K562 (cell line): ENCODE measurements around the gene CCNT2. TPM values are rescaled to one million over a fixed set of nuclear protein-coding genes. Genes with fewer than 3 reads are reported as not detected.

Experiments used
- ASH1L ChIP-seq: fragments of 450-650 bp; IDR thresholded peaks from 2 replicates; pipeline ENCODE4 v1.6.1; 2018; ENCODE audit warnings: borderline replicate concordance, mild to moderate bottlenecking, low read depth; ENCODE audit not compliant: partially characterized antibody
- BACH1 ChIP-seq: fragments of 200-800 bp; sonication (Bioruptor generic); IDR thresholded peaks from 2 replicates; pipeline ENCODE4 v1.6.1; 2016; ENCODE audit warnings: missing genetic modification characterization, missing compliant biosample characterization
- FUS ChIP-seq: fragments of 200-400 bp; formaldehyde crosslinking; optimal IDR thresholded peaks from 2 replicates; pipeline ENCODE3; 2017; ENCODE audit warnings: low read depth, low read length
- HMGN3 ChIP-seq: IDR thresholded peaks from 2 replicates; pipeline ENCODE4 v1.6.1; 2011; ENCODE audit warnings: borderline replicate concordance, low read depth, mild to moderate bottlenecking, mixed read lengths, low read length; ENCODE audit not compliant: insufficient read length; ENCODE audit errors: extremely low read depth
- MXI1 ChIP-seq: IDR thresholded peaks from 2 replicates; pipeline ENCODE4 v1.6.1; 2011; ENCODE audit warnings: low read depth, mild to moderate bottlenecking, improper control_type of control experiment, low read length
- RUNX1 ChIP-seq: sonication (generic); IDR thresholded peaks from 2 replicates; pipeline ENCODE4 v1.6.1; 2016; ENCODE audit warnings: antibody characterized with exemption, low read depth
- SRSF3 ChIP-seq: fragments of 200-400 bp; formaldehyde crosslinking; IDR thresholded peaks from 2 replicates; pipeline ENCODE4 v1.6.1; 2016; ENCODE audit warnings: mild to moderate bottlenecking, low read length, moderate library complexity; ENCODE audit not compliant: insufficient read depth
- TCF7L2 ChIP-seq: fragments of 150-350 bp; IDR thresholded peaks from 2 replicates; pipeline ENCODE4 v1.6.1; 2016; ENCODE audit warnings: low read depth, mild to moderate bottlenecking, low read length, moderate library complexity
- TSC22D4 ChIP-seq: fragments of 450-650 bp; IDR thresholded peaks from 2 replicates; pipeline ENCODE4 v1.6.1; 2016; ENCODE audit warnings: missing genetic modification characterization, missing biosample characterization, control low read depth
- ZNF583 ChIP-seq: fragments of 250-450 bp; sonication (Bioruptor Pico); IDR thresholded peaks from 2 replicates; pipeline ENCODE4 v1.4.0; 2020
- polyA plus RNA-seq, 8 experiments: library from polyadenylated mRNA; depleted of rRNA in 4 of 8; stranded (reverse) in 5 of 8; unstranded in 3 of 8; fragments of >200 nt; fragmentation: Nextera tagmentation in 2 of 8; fragmentation: Illumina TruSeq in 1 of 8; extraction: Ambion mirVana in 2 of 8; extraction: Trizol in 1 of 8; gene quantifications; 2 replicates each; pipeline versions ENCODE4 v1.2.1 to v1.2.3, GENCODE V29; 2011 to 2014; ENCODE audit warnings: inconsistent platforms in 1 of 8, missing spikeins in 1 of 8
- total RNA-seq, 7 experiments: library from RNA; depleted of rRNA in 6 of 7; stranded (reverse); fragments of >200 nt in 6 of 7; fragmentation: Illumina TruSeq in 2 of 7; extraction: Trizol in 2 of 7; gene quantifications; 2 replicates each; pipeline versions ENCODE4 v1.2.1 to v1.2.3, GENCODE V29; 2011 to 2021; ENCODE audit warnings: low replicate concordance in 1 of 7
- TF ChIP-seq, protein P1 (sequence below), 2 experiments: fragments of 450-650 bp in 1 of 2; IDR thresholded peaks; 2 replicates each; pipeline ENCODE4 v1.6.1; 2011 to 2017; ENCODE audit warnings: low read depth in 2 of 2, antibody characterized with exemption in 1 of 2, borderline replicate concordance in 1 of 2, low read length in 1 of 2, mild to moderate bottlenecking in 1 of 2, mixed read lengths in 1 of 2; ENCODE audit not compliant: control insufficient read depth in 1 of 2
- TF ChIP-seq, protein P2 (sequence below): sonication (generic); formaldehyde crosslinking; IDR thresholded peaks from 2 replicates; pipeline ENCODE4 v1.8.0; 2023; ENCODE audit warnings: mild to moderate bottlenecking, missing genetic modification reagents
- TF ChIP-seq, protein P3 (sequence below): fragments of 250-450 bp; sonication (Bioruptor Pico); IDR thresholded peaks from 2 replicates; pipeline ENCODE4 v1.6.1; 2021; ENCODE audit warnings: mild to moderate bottlenecking
- TF ChIP-seq, protein P4 (sequence below): fragments of 250-450 bp; sonication (Bioruptor Pico); IDR thresholded peaks from 2 replicates; pipeline ENCODE4 v1.5.0; 2020; ENCODE audit warnings: mild to moderate bottlenecking, borderline replicate concordance
- TF ChIP-seq, protein P5 (sequence below): fragments of 250-450 bp; sonication (Bioruptor Pico); IDR thresholded peaks from 2 replicates; pipeline ENCODE4 v1.4.0; 2020; ENCODE audit warnings: mild to moderate bottlenecking, moderate library complexity, borderline replicate concordance

The CCNT2 gene
- total and polyA plus RNA-seq, 9 of the 15 experiments (the other 6 are each of a cell fraction or from before 2014, with no cell fraction given) = 12.6 to 30.0 (median 22.7) TPM

DNA sequence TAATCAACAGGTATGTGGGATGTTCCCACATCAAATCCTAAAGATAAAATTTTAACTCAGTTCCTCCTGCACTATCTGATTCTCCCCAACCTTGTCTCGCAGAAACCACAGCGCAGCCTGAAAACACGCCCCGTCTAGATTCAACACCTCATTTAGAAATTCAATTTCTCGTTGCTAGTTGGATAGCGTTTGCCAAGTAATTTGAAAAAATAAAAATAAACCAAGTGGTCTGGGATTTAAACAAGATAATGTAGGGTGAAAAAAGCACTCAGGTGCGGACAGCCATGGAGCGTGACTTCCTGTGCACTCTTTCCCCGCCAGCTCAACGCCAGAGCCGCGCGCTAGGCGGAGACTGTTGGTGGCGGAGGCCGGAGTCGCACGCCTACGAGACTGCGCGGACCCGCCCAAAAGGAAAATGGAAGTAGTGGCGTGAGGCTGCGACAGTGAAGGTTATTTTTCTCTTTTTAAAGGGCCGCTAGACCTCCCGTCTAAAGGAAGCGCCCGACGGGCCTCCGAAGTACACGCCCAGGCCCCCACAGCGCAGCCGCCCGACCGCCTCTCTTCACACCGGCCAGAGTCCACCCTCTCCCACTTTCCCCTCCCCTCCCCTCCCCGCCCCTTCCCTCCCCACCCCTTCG, 615 bp upstream of the CCNT2 start (continued):
- no peak for TF ChIP-seq HMGN3
- TF ChIP-seq TSC22D4 (tag) = no peak
- TF ChIP-seq, protein P1, sequence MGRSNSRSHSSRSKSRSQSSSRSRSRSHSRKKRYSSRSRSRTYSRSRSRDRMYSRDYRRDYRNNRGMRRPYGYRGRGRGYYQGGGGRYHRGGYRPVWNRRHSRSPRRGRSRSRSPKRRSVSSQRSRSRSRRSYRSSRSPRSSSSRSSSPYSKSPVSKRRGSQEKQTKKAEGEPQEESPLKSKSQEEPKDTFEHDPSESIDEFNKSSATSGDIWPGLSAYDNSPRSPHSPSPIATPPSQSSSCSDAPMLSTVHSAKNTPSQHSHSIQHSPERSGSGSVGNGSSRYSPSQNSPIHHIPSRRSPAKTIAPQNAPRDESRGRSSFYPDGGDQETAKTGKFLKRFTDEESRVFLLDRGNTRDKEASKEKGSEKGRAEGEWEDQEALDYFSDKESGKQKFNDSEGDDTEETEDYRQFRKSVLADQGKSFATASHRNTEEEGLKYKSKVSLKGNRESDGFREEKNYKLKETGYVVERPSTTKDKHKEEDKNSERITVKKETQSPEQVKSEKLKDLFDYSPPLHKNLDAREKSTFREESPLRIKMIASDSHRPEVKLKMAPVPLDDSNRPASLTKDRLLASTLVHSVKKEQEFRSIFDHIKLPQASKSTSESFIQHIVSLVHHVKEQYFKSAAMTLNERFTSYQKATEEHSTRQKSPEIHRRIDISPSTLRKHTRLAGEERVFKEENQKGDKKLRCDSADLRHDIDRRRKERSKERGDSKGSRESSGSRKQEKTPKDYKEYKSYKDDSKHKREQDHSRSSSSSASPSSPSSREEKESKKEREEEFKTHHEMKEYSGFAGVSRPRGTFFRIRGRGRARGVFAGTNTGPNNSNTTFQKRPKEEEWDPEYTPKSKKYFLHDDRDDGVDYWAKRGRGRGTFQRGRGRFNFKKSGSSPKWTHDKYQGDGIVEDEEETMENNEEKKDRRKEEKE (IDR thresholded peaks at IDR 0.05; ENCODE audit: borderline replicate concordance in 1 of 2, control insufficient read depth in 1 of 2, low read depth in 2 of 2, low read length in 1 of 2) = no peak
- no peak for TF ChIP-seq TCF7L2
- no peak for TF ChIP-seq FUS
- TF ChIP-seq, protein P2, sequence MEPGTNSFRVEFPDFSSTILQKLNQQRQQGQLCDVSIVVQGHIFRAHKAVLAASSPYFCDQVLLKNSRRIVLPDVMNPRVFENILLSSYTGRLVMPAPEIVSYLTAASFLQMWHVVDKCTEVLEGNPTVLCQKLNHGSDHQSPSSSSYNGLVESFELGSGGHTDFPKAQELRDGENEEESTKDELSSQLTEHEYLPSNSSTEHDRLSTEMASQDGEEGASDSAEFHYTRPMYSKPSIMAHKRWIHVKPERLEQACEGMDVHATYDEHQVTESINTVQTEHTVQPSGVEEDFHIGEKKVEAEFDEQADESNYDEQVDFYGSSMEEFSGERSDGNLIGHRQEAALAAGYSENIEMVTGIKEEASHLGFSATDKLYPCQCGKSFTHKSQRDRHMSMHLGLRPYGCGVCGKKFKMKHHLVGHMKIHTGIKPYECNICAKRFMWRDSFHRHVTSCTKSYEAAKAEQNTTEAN (CRISPR knock-in tag) = no peak
- TF ChIP-seq, protein P3, sequence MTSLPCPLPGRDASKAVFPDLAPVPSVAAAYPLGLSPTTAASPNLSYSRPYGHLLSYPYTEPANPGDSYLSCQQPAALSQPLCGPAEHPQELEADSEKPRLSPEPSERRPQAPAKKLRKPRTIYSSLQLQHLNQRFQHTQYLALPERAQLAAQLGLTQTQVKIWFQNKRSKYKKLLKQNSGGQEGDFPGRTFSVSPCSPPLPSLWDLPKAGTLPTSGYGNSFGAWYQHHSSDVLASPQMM (CRISPR knock-in tag) = no peak
- no peak for TF ChIP-seq BACH1 (tag)
- TF ChIP-seq, protein P4, sequence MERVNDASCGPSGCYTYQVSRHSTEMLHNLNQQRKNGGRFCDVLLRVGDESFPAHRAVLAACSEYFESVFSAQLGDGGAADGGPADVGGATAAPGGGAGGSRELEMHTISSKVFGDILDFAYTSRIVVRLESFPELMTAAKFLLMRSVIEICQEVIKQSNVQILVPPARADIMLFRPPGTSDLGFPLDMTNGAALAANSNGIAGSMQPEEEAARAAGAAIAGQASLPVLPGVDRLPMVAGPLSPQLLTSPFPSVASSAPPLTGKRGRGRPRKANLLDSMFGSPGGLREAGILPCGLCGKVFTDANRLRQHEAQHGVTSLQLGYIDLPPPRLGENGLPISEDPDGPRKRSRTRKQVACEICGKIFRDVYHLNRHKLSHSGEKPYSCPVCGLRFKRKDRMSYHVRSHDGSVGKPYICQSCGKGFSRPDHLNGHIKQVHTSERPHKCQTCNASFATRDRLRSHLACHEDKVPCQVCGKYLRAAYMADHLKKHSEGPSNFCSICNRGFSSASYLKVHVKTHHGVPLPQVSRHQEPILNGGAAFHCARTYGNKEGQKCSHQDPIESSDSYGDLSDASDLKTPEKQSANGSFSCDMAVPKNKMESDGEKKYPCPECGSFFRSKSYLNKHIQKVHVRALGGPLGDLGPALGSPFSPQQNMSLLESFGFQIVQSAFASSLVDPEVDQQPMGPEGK (CRISPR knock-in tag) = no peak
- TF ChIP-seq MXI1 = peak; percentile 44; the same call in 1 of the 2 replicates
- TF ChIP-seq ZNF583 (CRISPR knock-in tag) = no peak
- no peak for TF ChIP-seq SRSF3
- TF ChIP-seq ASH1L = no peak
- TF ChIP-seq, protein P5, sequence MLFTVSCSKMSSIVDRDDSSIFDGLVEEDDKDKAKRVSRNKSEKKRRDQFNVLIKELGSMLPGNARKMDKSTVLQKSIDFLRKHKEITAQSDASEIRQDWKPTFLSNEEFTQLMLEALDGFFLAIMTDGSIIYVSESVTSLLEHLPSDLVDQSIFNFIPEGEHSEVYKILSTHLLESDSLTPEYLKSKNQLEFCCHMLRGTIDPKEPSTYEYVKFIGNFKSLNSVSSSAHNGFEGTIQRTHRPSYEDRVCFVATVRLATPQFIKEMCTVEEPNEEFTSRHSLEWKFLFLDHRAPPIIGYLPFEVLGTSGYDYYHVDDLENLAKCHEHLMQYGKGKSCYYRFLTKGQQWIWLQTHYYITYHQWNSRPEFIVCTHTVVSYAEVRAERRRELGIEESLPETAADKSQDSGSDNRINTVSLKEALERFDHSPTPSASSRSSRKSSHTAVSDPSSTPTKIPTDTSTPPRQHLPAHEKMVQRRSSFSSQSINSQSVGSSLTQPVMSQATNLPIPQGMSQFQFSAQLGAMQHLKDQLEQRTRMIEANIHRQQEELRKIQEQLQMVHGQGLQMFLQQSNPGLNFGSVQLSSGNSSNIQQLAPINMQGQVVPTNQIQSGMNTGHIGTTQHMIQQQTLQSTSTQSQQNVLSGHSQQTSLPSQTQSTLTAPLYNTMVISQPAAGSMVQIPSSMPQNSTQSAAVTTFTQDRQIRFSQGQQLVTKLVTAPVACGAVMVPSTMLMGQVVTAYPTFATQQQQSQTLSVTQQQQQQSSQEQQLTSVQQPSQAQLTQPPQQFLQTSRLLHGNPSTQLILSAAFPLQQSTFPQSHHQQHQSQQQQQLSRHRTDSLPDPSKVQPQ (CRISPR knock-in tag) = no peak
- 0 out of 2 replicates have a peak, but pooled peaks have one; percentile 7 for TF ChIP-seq RUNX1
